ENCODE results near the gene SUN2.

- TF ChIP-seq CTCF (IDR thresholded peaks at IDR 0.05) (no peak), POLR2A (IDR thresholded peaks at IDR 0.05) (no peak)
Observed at GRCh38 chr22:38772623-38772873, 16.8 kb upstream of the SUN2 start.
